ENCODE results near the gene C17orf113.

The C17orf113 gene

GRCh38 chr17:42018988-42019387 is 31.4 kb downstream of the C17orf113 start:
- H3K4me3 ChIP-seq (IDR thresholded peaks at IDR 0.05; ENCODE audit: insufficient read depth, low read depth, low read length), result no peak overlapping the region
- peaks cover 47% of the 10 kb centered on the region for H3K4me1 ChIP-seq (ENCODE audit: low read depth, poor library complexity, severe bottlenecking)
- H3K9ac ChIP-seq, result no peak overlapping the region
- H3K4me2 ChIP-seq, result no peak overlapping the region
- H2AFZ ChIP-seq (ENCODE audit: low read depth), result no peak overlapping the region
- H3K79me2 ChIP-seq (ENCODE audit: insufficient read depth, low read depth), result peaks cover 46% of the 10 kb centered on the region
- H3K27me3 ChIP-seq (ENCODE audit: insufficient read depth, low read depth), result no peaks in the 10 kb centered on the region
- no peak overlapping the region for H3K27ac ChIP-seq
- H3K36me3 ChIP-seq (ENCODE audit: insufficient read depth), result no peaks in the 10 kb centered on the region
- TF ChIP-seq CTCF (conservative IDR thresholded peaks at IDR 0.05; ENCODE audit: low read depth, low read length), result no peak
- H4K20me1 ChIP-seq (ENCODE audit: insufficient read depth), result no peaks in the 10 kb centered on the region

GRCh38 chr17:42018339-42018738 is 32.1 kb downstream of the C17orf113 start:
- TF ChIP-seq CTCF (conservative IDR thresholded peaks at IDR 0.05; ENCODE audit: low read depth, low read length), result no peak

GRCh38 chr17:42017866-42018200 is 32.6 kb downstream of the C17orf113 start:
- H3K27me3 ChIP-seq (ENCODE audit: insufficient read depth, low read depth), result no peaks in the 10 kb centered on the region
- peaks cover 57% of the 10 kb centered on the region for H3K79me2 ChIP-seq (ENCODE audit: insufficient read depth, low read depth)
- H2AFZ ChIP-seq (ENCODE audit: low read depth), result peak overlapping the region; percentile 75
- peak overlapping the region; percentile 87 for H3K9ac ChIP-seq
- peaks cover 48% of the 10 kb centered on the region for H3K4me1 ChIP-seq (ENCODE audit: low read depth, poor library complexity, severe bottlenecking)
- peak overlapping the region; percentile 68; the same call in 1 of the 2 replicates for H3K27ac ChIP-seq
- no peaks in the 10 kb centered on the region for H4K20me1 ChIP-seq (ENCODE audit: insufficient read depth)
- H3K4me3 ChIP-seq (IDR thresholded peaks at IDR 0.05; ENCODE audit: insufficient read depth, low read depth, low read length), result peak overlapping the region; percentile 64
- no peak; the same call in 1 of the 2 replicates for TF ChIP-seq CTCF (conservative IDR thresholded peaks at IDR 0.05; ENCODE audit: low read depth, low read length)
- H3K4me2 ChIP-seq, result peak overlapping the region; percentile 89
- H3K36me3 ChIP-seq (ENCODE audit: insufficient read depth), result no peaks in the 10 kb centered on the region

More at GRCh38 chr17:42018339-42018738, 32.1 kb downstream of the C17orf113 start:
- H3K79me2 ChIP-seq (ENCODE audit: insufficient read depth, low read depth), result peaks cover 52% of the 10 kb centered on the region
- no peak overlapping the region for H3K4me3 ChIP-seq (IDR thresholded peaks at IDR 0.05; ENCODE audit: insufficient read depth, low read depth, low read length)
- no peak overlapping the region for H3K27ac ChIP-seq
- H4K20me1 ChIP-seq (ENCODE audit: insufficient read depth), result no peaks in the 10 kb centered on the region
- H3K4me1 ChIP-seq (ENCODE audit: low read depth, poor library complexity, severe bottlenecking), result peaks cover 48% of the 10 kb centered on the region
- H3K27me3 ChIP-seq (ENCODE audit: insufficient read depth, low read depth), result no peaks in the 10 kb centered on the region
- no peaks in the 10 kb centered on the region for H3K36me3 ChIP-seq (ENCODE audit: insufficient read depth)
- H3K4me2 ChIP-seq, result peak overlapping the region; percentile 89
- H3K9ac ChIP-seq, result no peak overlapping the region; the same call in 1 of the 2 replicates
- H2AFZ ChIP-seq (ENCODE audit: low read depth), result peak overlapping the region; percentile 75

GRCh38 chr17:42016941-42017865 is 33.2 kb downstream of the C17orf113 start, which contains the start of gene DNAJC7:
Gene DNAJC7 (minus strand): TSS chr17:42017439. CDS start chr17:42017416, 23 bp downstream.
- H3K79me2 ChIP-seq (ENCODE audit: insufficient read depth, low read depth), result peaks cover 64% of the 10 kb centered on the region

More at GRCh38 chr17:42016941-42017865, 33.2 kb downstream of the C17orf113 start, which contains the start of gene DNAJC7:
- Histone ChIP-seq H2AFZ (ENCODE audit: low read depth) (peak within 1 kb of the TSS; percentile 75), H4K20me1 (ENCODE audit: insufficient read depth) (no peaks in the 10 kb centered on the region), H3K36me3 (ENCODE audit: insufficient read depth) (no peaks in the 10 kb centered on the region), H3K9ac (peak within 1 kb of the TSS; percentile 87), H3K4me1 (ENCODE audit: low read depth, poor library complexity, severe bottlenecking) (peaks cover 48% of the 10 kb centered on the region), H3K27me3 (ENCODE audit: insufficient read depth, low read depth) (no peaks in the 10 kb centered on the region), H3K27ac (peak within 1 kb of the TSS; percentile 68), H3K4me2 (peak within 1 kb of the TSS; percentile 89), H3K4me3 (IDR thresholded peaks at IDR 0.05; ENCODE audit: insufficient read depth, low read depth, low read length) (peak within 1 kb of the TSS; percentile 64)
- no peak for TF ChIP-seq CTCF (conservative IDR thresholded peaks at IDR 0.05; ENCODE audit: low read depth, low read length)

All from KMS-11 (cell line).